22Rv1 (cell line): ENCODE results near the gene ESPNL.

Experiments
- CTCF ChIP-seq: fragments of 450-650 bp; IDR thresholded peaks from 2 replicates; pipeline ENCODE4 v1.5.1; 2017; ENCODE audit warnings: mild to moderate bottlenecking
- ZFX ChIP-seq: fragments of 450-650 bp; IDR thresholded peaks from 2 replicates; pipeline ENCODE4 v1.6.1; 2017; ENCODE audit warnings: antibody characterized with exemption, borderline replicate concordance

DNA sequence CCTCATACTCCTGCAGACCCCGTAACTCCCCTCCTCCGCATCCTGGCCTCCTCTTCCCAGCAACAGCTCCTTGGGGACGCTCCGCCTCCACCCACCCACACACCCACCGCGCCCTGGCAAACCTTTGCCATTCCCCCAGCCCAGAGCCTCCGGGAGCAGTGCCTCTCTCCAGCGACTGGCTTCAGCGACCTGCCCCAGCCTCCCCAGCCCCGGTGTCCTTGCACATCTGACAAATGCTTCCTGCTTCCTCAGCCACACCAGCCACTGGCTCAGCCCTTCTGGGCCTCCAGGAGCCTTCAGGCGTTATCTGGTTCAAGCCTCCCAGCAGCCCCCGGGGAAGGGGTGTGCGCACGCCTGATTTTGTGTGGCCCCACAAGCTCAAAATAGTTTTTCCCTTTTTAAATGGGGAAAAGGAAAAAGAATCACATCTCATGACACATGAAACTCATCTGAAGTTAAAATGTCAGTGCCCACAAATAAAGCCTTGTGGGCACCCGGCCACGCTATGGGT lies 14.2 kb downstream of the ESPNL start:
- TF ChIP-seq CTCF (no peak), ZFX (no peak)
